Heart left ventricle (tissue), 16 donors: ENCODE results near the gene TRIM67. TPM values are rescaled to one million over a fixed set of nuclear protein-coding genes. Genes with fewer than 3 reads are reported as not detected.
A peak's percentile ranks its signal among the peaks of the same experiment; 100 is the strongest.

Source experiments
- ATAC-seq, 4 donors: fragments of 200-7000 bp; cut with Tn5 transposase; one replicate each; pipeline ENCODE4 v1.9.1; 2020 to 2022; ENCODE audit warnings: moderate library complexity in 4 of 4, mild to moderate bottlenecking in 3 of 4, moderate number of reproducible peaks in 1 of 4
- DNase-seq, 5 donors: peaks; one replicate each; pipeline ENCODE4 v3.0.0-alpha.2; 2020
- H3K27ac ChIP-seq, 12 donors: fragments of 200-600 bp; sonication (generic) in 4 of 12; one replicate each; pipeline versions ENCODE4 v1.5.0 to v1.8.0; 2016 to 2022; ENCODE audit warnings: mild to moderate bottlenecking in 2 of 12
- H3K27me3 ChIP-seq, 9 donors: fragments of 200-600 bp; sonication (generic) in 2 of 9; one replicate each; pipeline versions ENCODE4 v1.5.1 to v1.8.0; 2016 to 2022; ENCODE audit warnings: mild to moderate bottlenecking in 3 of 9
- H3K36me3 ChIP-seq, 9 donors: fragments of 200-600 bp; sonication (generic) in 2 of 9; one replicate each; pipeline versions ENCODE4 v1.5.0 to v1.8.0; 2018 to 2022; ENCODE audit warnings: mild to moderate bottlenecking in 2 of 9
- H3K4me1 ChIP-seq, 12 donors: fragments of 200-600 bp; sonication (generic) in 4 of 12; one replicate each; pipeline versions ENCODE4 v1.5.0 to v1.8.0; 2016 to 2022; ENCODE audit warnings: mild to moderate bottlenecking in 3 of 12
- H3K4me3 ChIP-seq, 12 donors: fragments of 200-600 bp; sonication (generic) in 4 of 12; one replicate each; pipeline versions ENCODE4 v1.5.0 to v1.8.0; 2017 to 2022; ENCODE audit warnings: mild to moderate bottlenecking in 9 of 12, moderate library complexity in 4 of 12
- H3K9me3 ChIP-seq, 12 donors: fragments of 200-600 bp; sonication (generic) in 4 of 12; one replicate each; pipeline versions ENCODE4 v1.5.0 to v1.8.0; 2016 to 2022; ENCODE audit warnings: mild to moderate bottlenecking in 1 of 12
- CTCF ChIP-seq, 12 donors: fragments of 200-600 bp; sonication (generic) in 4 of 12; IDR thresholded peaks; one replicate each; pipeline versions ENCODE4 v1.5.0 to v1.8.0; 2018 to 2022; ENCODE audit warnings: antibody characterized with exemption in 12 of 12, mild to moderate bottlenecking in 5 of 12
- POLR2A ChIP-seq, 2 donors: fragments of 450-650 bp; IDR thresholded peaks; one replicate each; pipeline ENCODE4 v1.6.1; 2017; ENCODE audit warnings: antibody characterized with exemption in 2 of 2, mild to moderate bottlenecking in 2 of 2, moderate library complexity in 2 of 2
- WGBS, 4 donors: extraction: QIAGEN DNeasy Blood & Tissue Kit in 2 of 4; methylation state at CpG; one replicate each; pipeline versions ENCODE4 v1.1.5 to v1.1.7; 2013 to 2018; 5-methylcytosine and 5-hydroxymethylcytosine counted together
- intact Hi-C, 10 donors: fragments of 100-400 bp; cut with DNase I; formaldehyde crosslinking; loops; one replicate each; pipeline versions ENCODE4 v1.11.1 to v1.14.2; 2022
- polyA plus RNA-seq, 2 donors: library from polyadenylated mRNA; stranded (reverse); fragments of 200-250 nt; gene quantifications; one replicate each; pipeline ENCODE4 v1.2.3, GENCODE V29; 2013
- total RNA-seq, 9 donors: library from RNA; depleted of rRNA in 2 of 9; stranded (reverse); fragments of >200 nt in 2 of 9; fragmentation: NEBNext Ultra II Directional in 3 of 9; extraction: Animal tissue kit (Norgen Biotek cat#: 25700) in 3 of 9; gene quantifications; one replicate each; pipeline versions ENCODE4 v1.1.0 to v1.2.4, GENCODE V29; 2016 to 2023
- donor health status: ischemic (EF 13 %, LVEDD 7.1; RV severe dilation, severe dysfunction).
- donor health status: healthy with polysubstance abuse.
- donor health status: DM: no; HTN: yes; CAD: no.
- donor health status: DM: no; HTN: no; CAD: no.
- donor health status: ischemic (EF 25% LVEDD 6.9; RV normal size, moderate dysfunction).
- donor health status: ischemic (EF 25% LVEDD 5.7; RV mildly dilated, moderate dysfunction).
- donor health status: healthy.
- donor health status: DM: yes; HTN: yes; CAD: no.
- donor health status: ischemic (EF 35%, LVEDD 5.7; RV mildly dilated, moderate dysfunction).
- donor health status: nonischemic (EF 11% LVEDD 7.7; RV severe dilation, severe dysfunction).
- donor health status: DM: yes; HTN: yes; CAD: no.
- donor health status: PGD.
- donor health status: ischemic (EF 29% LVEDD 5.4; RV normal size, mild dysfunction).
- donor health status: nonischemic (EF 23%, LVEDD 6.1; RV moderate dilation, normal function).

TRIM67 gene
- total and polyA plus RNA-seq, 11 donors = 0.12 to 0.16 (median 0.13) TPM; not detected in 8

- no peak overlapping the region for H3K4me3 ChIP-seq
- WGBS, 4 donors = 94 to 97% (median 96%) methylated on average over 9 of the region's 9 CpGs
- H3K27ac ChIP-seq = no peak overlapping the region
- peaks cover 0 to 51% (median 24%) of the 10 kb centered on the region in 9 donors for H3K36me3 ChIP-seq
- H3K27me3 ChIP-seq = no peaks in the 10 kb centered on the region
- no peaks in the 10 kb centered on the region for H3K9me3 ChIP-seq
- DNase-seq (no peak), ATAC-seq (no peak)
- H3K4me1 ChIP-seq = peaks cover 0 to 32% (median 17%) of the 10 kb centered on the region in 12 donors
- TF ChIP-seq CTCF (IDR thresholded peaks at IDR 0.05) (no peak), POLR2A (IDR thresholded peaks at IDR 0.05) (no peak)
- intact Hi-C loops = no loop called here
Measured at GRCh38 chr1:231236938-231237337, 75.1 kb downstream of the TRIM67 start.

DNA sequence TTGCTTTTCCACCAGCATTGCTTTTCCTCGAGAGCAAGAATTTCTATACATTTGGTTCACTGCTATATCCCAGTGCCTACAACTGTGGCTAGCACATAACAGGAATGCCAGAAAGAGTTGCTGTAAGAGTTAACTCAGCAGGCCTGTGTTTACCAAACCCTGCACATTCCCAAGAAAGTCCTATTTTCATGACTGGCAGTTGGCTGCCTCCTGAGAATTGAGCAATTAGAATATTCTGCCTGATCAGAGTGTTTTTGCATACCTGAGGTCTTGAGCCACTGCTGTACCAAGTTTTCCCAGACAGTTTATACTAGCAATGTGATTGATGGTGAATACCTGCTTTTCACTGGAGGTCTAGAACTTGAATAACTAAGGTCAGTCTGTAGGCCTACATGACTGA, 76.4 kb downstream of the TRIM67 start:
- Histone ChIP-seq H3K27ac (no peak overlapping the region), H3K4me1 (peaks cover 0 to 46% (median 29%) of the 10 kb centered on the region in 12 donors)
- WGBS, 4 donors = 93 to 100% (median 95%) methylated on average over 1 of the region's 1 CpG

DNA sequence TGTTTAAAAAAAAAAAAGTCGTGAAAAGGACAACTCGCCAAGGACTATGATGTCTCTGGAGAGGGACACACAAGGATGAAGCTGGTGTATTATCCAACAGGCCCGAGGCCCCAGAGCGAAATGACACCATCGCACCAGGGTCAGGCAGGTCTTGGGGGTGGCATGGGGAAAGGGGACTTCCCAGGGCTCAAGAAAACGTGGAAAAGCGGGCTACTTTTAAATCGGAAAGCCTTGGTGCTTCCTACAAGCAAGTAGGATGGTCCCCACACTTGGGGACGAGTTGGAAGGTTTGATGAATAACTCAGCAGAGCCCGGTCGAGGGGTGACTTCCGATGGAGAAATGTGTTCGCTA, 78.6 kb downstream of the TRIM67 start:
- Histone ChIP-seq H3K4me3 (peak overlapping the region; percentile 65 to 94 (median 78)), H3K27ac (peak overlapping the region in 11 of 12 donors; percentile 76 to 90 (median 85)), H3K36me3 (peaks cover 0 to 35% (median 25%) of the 10 kb centered on the region in 9 donors), H3K4me1 (peaks cover 0 to 52% (median 30%) of the 10 kb centered on the region in 12 donors), H3K27me3 (no peaks in the 10 kb centered on the region), H3K9me3 (no peaks in the 10 kb centered on the region)
- TF ChIP-seq CTCF (IDR thresholded peaks at IDR 0.05) (no peak), POLR2A (IDR thresholded peaks at IDR 0.05) (no peak)
- peak in 3 of 4 donors; percentile 4 to 13 (median 10) for ATAC-seq
- DNase-seq = no peak
- intact Hi-C loops = loop anchor here in 6 of 10 donors (2.0 to 10.0 kb wide), 5 partner anchors 94 to 364 kb away; partner anchors contain the start of genes EXOC8 (in 5 of the 6) and SPRTN (in 3 of the 6)
- WGBS, 4 donors = 1 to 2% (median 2%) methylated on average over 13 of the region's 13 CpGs

More for the DNA sequence above, 76.4 kb downstream of the TRIM67 start:
- intact Hi-C loops = no loop called here
- TF ChIP-seq POLR2A (IDR thresholded peaks at IDR 0.05) (no peak), CTCF (IDR thresholded peaks at IDR 0.05) (no peak)
- peaks cover 0 to 40% (median 22%) of the 10 kb centered on the region in 9 donors for H3K36me3 ChIP-seq
- H3K9me3 ChIP-seq = no peaks in the 10 kb centered on the region
- H3K4me3 ChIP-seq = no peak overlapping the region
- no peak for ATAC-seq
- no peak for DNase-seq
- no peaks in the 10 kb centered on the region for H3K27me3 ChIP-seq

DNA sequence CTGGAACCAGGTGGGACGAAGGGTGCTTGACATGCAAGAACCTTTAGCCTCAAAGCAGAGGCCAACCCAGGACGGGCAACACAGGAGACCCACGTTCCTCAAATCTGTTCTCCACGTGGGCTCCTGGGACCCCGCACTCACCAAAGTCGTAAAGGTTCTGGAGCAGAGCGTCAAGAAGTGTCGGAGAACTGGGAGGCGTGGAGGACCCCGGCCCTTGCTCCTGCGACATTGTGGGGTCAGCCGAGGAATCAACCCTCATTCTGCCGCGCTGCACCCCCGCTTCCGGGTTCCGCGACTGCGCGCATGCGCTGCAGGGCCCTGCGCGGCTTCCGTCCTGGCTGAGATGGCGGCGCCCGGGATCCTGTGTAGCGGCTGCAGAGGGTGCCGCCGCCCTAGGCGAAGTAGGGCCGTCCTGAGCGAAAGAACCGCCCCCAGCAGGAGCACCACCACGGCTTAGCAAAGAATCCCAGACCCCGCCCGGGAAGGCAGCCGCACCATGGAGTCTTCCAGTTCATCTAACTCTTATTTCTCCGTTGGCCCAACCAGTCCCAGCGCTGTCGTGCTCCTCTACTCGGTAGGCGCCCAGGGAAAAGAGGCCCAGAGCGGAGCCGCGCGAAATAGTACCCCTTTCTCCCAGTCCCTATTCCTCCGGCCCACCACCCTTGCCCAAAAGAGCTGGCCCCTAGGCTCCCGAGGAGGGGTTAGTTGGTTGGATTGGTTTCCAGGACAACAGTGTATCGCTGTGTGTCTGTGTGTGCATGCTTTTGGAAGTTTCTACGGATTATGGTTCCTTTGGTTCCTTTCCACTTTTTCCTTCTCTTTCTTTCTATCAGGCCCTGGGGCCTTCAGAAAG, 79.3 kb downstream of the TRIM67 start, which contains the start of gene GNPAT:
TSS of gene GNPAT (plus strand) at position 330 of the 853 bp plus-strand sequence. CDS start at position 497, 167 bp downstream.
- no peaks in the 10 kb centered on the region for H3K27me3 ChIP-seq
- H3K36me3 ChIP-seq = peaks cover 0 to 31% (median 22%) of the 10 kb centered on the region in 9 donors
- H3K9me3 ChIP-seq = no peaks in the 10 kb centered on the region
- peaks cover 0 to 50% (median 30%) of the 10 kb centered on the region in 12 donors for H3K4me1 ChIP-seq
- ATAC-seq = peak; percentile 98 to 99 (median 98)
- peak within 1 kb of the TSS; percentile 31 to 90 (median 84) for H3K27ac ChIP-seq
- WGBS, 4 donors = 0% methylated on average over 26 to 51 of the region's 51 CpGs
- H3K4me3 ChIP-seq = peak within 1 kb of the TSS; percentile 65 to 94 (median 78)
- intact Hi-C loops = loop anchor here in 6 of 10 donors (2.0 to 10.0 kb wide), 5 partner anchors 94 to 364 kb away; partner anchors contain the start of genes EXOC8 (in 5 of the 6) and SPRTN (in 3 of the 6)
- TF ChIP-seq CTCF (IDR thresholded peaks at IDR 0.05) = no peak
- TF ChIP-seq POLR2A (IDR thresholded peaks at IDR 0.05) = peak in 1 of 2 donors; percentile 84
- DNase-seq = peak; percentile 89 to 95 (median 91)
